Astrocyte (in vitro differentiated cells and primary cell): Measurements from ENCODE around the gene SPNS2.

Source experiments
- CTCF ChIP-seq: IDR thresholded peaks from 2 replicates; pipeline ENCODE4 v1.5.1; 2011; ENCODE audit warnings: low read depth, mild to moderate bottlenecking, inconsistent platforms, low read length, moderate library complexity; ENCODE audit not compliant: insufficient read depth
- EZH2 ChIP-seq: IDR thresholded peaks from 2 replicates; pipeline ENCODE4 v1.6.1; 2012; ENCODE audit warnings: mild to moderate bottlenecking, low read length, inconsistent platforms; ENCODE audit not compliant: insufficient read depth

- no peak for TF ChIP-seq CTCF
- no peak for TF ChIP-seq EZH2
Measured at GRCh38 chr17:4475001-4475400, 23.7 kb upstream of the SPNS2 start.
